ENCODE measurements around the gene MAST2.

- TF ChIP-seq CTCF (IDR thresholded peaks at IDR 0.05) (no peak), POLR2A (IDR thresholded peaks at IDR 0.05) (no peak)
Measured at GRCh38 chr1:46010611-46011010, 207.2 kb downstream of the MAST2 start.

Data from heart left ventricle (tissue), 13 donors.